B cell (primary cell): ENCODE data around the gene OTULINL. TPM values are rescaled to one million over a fixed set of nuclear protein-coding genes. Genes with fewer than 3 reads are reported as not detected.

Experiments
- ATAC-seq: fragments of 200-7000 bp; cut with Tn5 transposase; one replicate; pipeline ENCODE4 v1.10.0; 2021; ENCODE audit warnings: low read depth, mild to moderate bottlenecking, moderate number of reproducible peaks, moderate library complexity
- CTCF ChIA-PET: fragments of 350-600 bp; sonication (Branson Sonifier 250); formaldehyde crosslinking; loops from one replicate; lab custom pipeline; 2021; ENCODE audit warnings: antibody characterized with exemption, inconsistent platforms; lab: Charles Lee
- POLR2A ChIA-PET: fragments of 350-600 bp; sonication (Branson Sonifier 250); formaldehyde crosslinking; loops from one replicate; lab custom pipeline; 2021; ENCODE audit warnings: antibody characterized with exemption; lab: Charles Lee
- DNase-seq: peaks from one replicate; pipeline ENCODE4 v3.0.0; 2013
- H2AFZ ChIP-seq: 2 replicates; pipeline ENCODE4 v1.6.1; 2012; ENCODE audit warnings: mild to moderate bottlenecking, low read depth, low read length; ENCODE audit not compliant: insufficient read depth, poor library complexity, severe bottlenecking
- H3K27ac ChIP-seq, 2 donors: 1 replicate in 1 of 2; 2 replicates in 1 of 2; pipeline ENCODE4 v1.5.1; 2012 to 2013; ENCODE audit warnings: low read length in 2 of 2, mild to moderate bottlenecking in 2 of 2, moderate library complexity in 1 of 2
- H3K27me3 ChIP-seq, 4 experiments: fragments of 200-600 bp in 1 of 4; sonication (generic) in 1 of 4; replicated peaks in 1 of 4; 1 replicate in 2 of 4; 2 replicates in 2 of 4; pipeline versions ENCODE4 v1.6.1 to v1.7.0; 2013 to 2016; ENCODE audit warnings: low read length in 3 of 4, mild to moderate bottlenecking in 2 of 4, mixed read lengths in 1 of 4, moderate library complexity in 1 of 4; ENCODE audit not compliant: insufficient read depth in 4 of 4, control insufficient read depth in 3 of 4; ENCODE audit errors: control extremely low read depth in 1 of 4
- H3K36me3 ChIP-seq, 2 experiments: replicated peaks in 1 of 2; 1 replicate in 1 of 2; 2 replicates in 1 of 2; pipeline versions ENCODE4 v1.6.1 to v1.7.1; 2013; ENCODE audit warnings: low read length in 1 of 2; ENCODE audit not compliant: insufficient read depth in 2 of 2, control insufficient read depth in 1 of 2; ENCODE audit errors: control extremely low read depth in 1 of 2, extremely low read depth in 1 of 2
- H3K4me1 ChIP-seq, 2 donors: fragments of 200-600 bp in 1 of 2; sonication (generic) in 1 of 2; 1 replicate in 1 of 2; 2 replicates in 1 of 2; pipeline versions ENCODE4 v1.5.1 to v1.6.1; 2013 to 2017; ENCODE audit warnings: low read length in 2 of 2; ENCODE audit not compliant: control insufficient read depth in 2 of 2, insufficient read depth in 2 of 2
- H3K4me2 ChIP-seq: replicated peaks from 2 replicates; pipeline ENCODE3; 2012; ENCODE audit warnings: mild to moderate bottlenecking, low read depth, low read length; ENCODE audit not compliant: poor library complexity, severe bottlenecking
- H3K4me3 ChIP-seq, 5 experiments: fragments of 200-600 bp in 1 of 5; sonication (generic) in 1 of 5; 1 replicate in 3 of 5; 2 replicates in 2 of 5; pipeline versions ENCODE4 v1.5.1 to v1.7.0; 2011 to 2016; ENCODE audit warnings: low read length in 4 of 5, mild to moderate bottlenecking in 4 of 5, low read depth in 2 of 5, control low read depth in 1 of 5, moderate library complexity in 1 of 5; ENCODE audit not compliant: insufficient read depth in 1 of 5; ENCODE audit errors: control extremely low read depth in 1 of 5, extremely low read depth in 1 of 5
- H3K79me2 ChIP-seq: fragments of 200-600 bp; sonication (generic); one replicate; pipeline ENCODE4 v1.6.0; 2016; ENCODE audit warnings: low read length; ENCODE audit not compliant: control insufficient read depth, insufficient read depth
- H3K9ac ChIP-seq: fragments of 200-600 bp; sonication (generic); 2 replicates; pipeline ENCODE4 v1.6.1; 2017; ENCODE audit warnings: mild to moderate bottlenecking, low read length, moderate library complexity
- H3K9me3 ChIP-seq, 3 donors: one replicate each; pipeline versions ENCODE4 v1.6.1 to v1.7.1; 2013; ENCODE audit warnings: low read length in 2 of 3; ENCODE audit not compliant: control insufficient read depth in 2 of 3, insufficient read depth in 1 of 3; ENCODE audit errors: control extremely low read depth in 1 of 3
- H4K20me1 ChIP-seq: 2 replicates; pipeline ENCODE4 v1.6.0; 2012; ENCODE audit warnings: mild to moderate bottlenecking, low read length; ENCODE audit not compliant: insufficient read depth, control insufficient read depth, poor library complexity, severe bottlenecking
- H3K27ac Mint-ChIP-seq: one replicate; pipeline ENCODE4 v1.8.0; 2021; ENCODE audit warnings: mixed read lengths
- H3K27me3 Mint-ChIP-seq: one replicate; pipeline ENCODE4 v1.8.0; 2021; ENCODE audit warnings: mixed read lengths
- H3K4me1 Mint-ChIP-seq: one replicate; pipeline ENCODE4 v1.8.0; 2021; ENCODE audit warnings: mixed read lengths
- H3K4me3 Mint-ChIP-seq: one replicate; pipeline ENCODE4 v1.8.0; 2021; ENCODE audit warnings: mixed read lengths
- H3K9me3 Mint-ChIP-seq: one replicate; pipeline ENCODE4 v1.8.0; 2022; ENCODE audit warnings: mixed read lengths; ENCODE audit not compliant: insufficient read depth
- CTCF ChIP-seq: fragments of 200-600 bp; IDR thresholded peaks from one replicate; pipeline ENCODE4 v1.8.0; 2022; ENCODE audit warnings: antibody characterized with exemption, mild to moderate bottlenecking
- EZH2 ChIP-seq: IDR thresholded peaks from 2 replicates; pipeline ENCODE4 v1.6.1; 2012; ENCODE audit warnings: borderline replicate concordance, low read depth, mild to moderate bottlenecking, moderate library complexity, low read length; ENCODE audit not compliant: insufficient read depth, poor library complexity, severe bottlenecking
- WGBS: methylation state at CpG from one replicate; pipeline ENCODE4 v1.1.5; 2013; ENCODE audit warnings: missing lambda C conversion rate; ENCODE audit not compliant: insufficient coverage; 5-methylcytosine and 5-hydroxymethylcytosine counted together
- intact Hi-C: fragments of 100-400 bp; cut with micrococcal nuclease; formaldehyde crosslinking; loops from one replicate; pipeline ENCODE4 v1.10.0; 2022
- polyA plus RNA-seq: library from polyadenylated mRNA; depleted of rRNA; stranded (reverse); fragments of >200 nt; gene quantifications from 2 replicates; pipeline ENCODE4 v1.2.3, GENCODE V29; 2012
- total RNA-seq, 2 donors: library from RNA; stranded (reverse); fragments of 120-200 nt in 1 of 2; gene quantifications; 1 replicate in 1 of 2; 2 replicates in 1 of 2; pipeline versions ENCODE4 v1.2.3 to v1.2.4, GENCODE V29; 2013 to 2022

OTULINL gene
- total and polyA plus RNA-seq, 2 donors (not counting 1 experiment from before 2014, with no cell fraction given), result 0.33 to 0.81 TPM

- POLR2A ChIA-PET, result no interaction called here
- Histone ChIP-seq H3K36me3 (no peaks in the 10 kb centered on the region), H3K4me3 (no peak overlapping the region), H2AFZ (no peak overlapping the region), H3K9ac (no peak overlapping the region), H3K9me3 (no peaks in the 10 kb centered on the region), H4K20me1 (no peaks in the 10 kb centered on the region), H3K27me3 (no peaks in the 10 kb centered on the region), H3K4me1 (peaks cover 26 to 28% of the 10 kb centered on the region in 2 donors), H3K27ac (no peak overlapping the region), H3K79me2 (no peaks in the 10 kb centered on the region), H3K4me2 (no peak overlapping the region)
- H3K9me3 Mint-ChIP-seq, result no peaks in the 10 kb centered on the region
- no CpG with 5 or more reads among the region's 1 CpG for WGBS
- TF ChIP-seq EZH2 (no peak), CTCF (no peak)
- no peak for ATAC-seq
- CTCF ChIA-PET, result no interaction called here
- peaks cover 30% of the 10 kb centered on the region for H3K4me1 Mint-ChIP-seq
- intact Hi-C loops, result no loop called here
- H3K27ac Mint-ChIP-seq, result no peak overlapping the region
- no peak overlapping the region for H3K4me3 Mint-ChIP-seq
- no peak for DNase-seq
- no peaks in the 10 kb centered on the region for H3K27me3 Mint-ChIP-seq
Observed at GRCh38 chr5:14597080-14597479, 15.5 kb downstream of the OTULINL start.

DNA sequence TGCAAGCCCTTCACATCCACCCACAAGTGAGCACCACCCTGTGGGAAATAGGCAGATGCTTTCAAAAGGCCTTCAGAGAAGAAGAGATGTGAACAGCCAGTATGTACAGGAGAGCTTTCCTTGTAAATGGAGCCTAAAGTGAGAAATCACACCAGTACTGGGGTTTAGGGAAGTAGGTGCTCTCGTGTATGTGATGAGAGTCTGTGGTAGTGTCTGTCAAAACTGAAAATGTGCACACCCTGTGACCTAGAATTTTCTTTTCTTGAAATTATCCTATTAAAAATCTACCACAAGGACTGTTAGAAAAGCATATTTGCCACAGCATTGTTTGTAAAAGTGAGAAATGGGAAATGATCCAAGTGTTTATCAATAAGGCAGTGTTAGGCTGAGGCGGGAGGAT, 16.6 kb downstream of the OTULINL start:
- Mint-ChIP-seq H3K9me3 (no peaks in the 10 kb centered on the region), H3K27me3 (peaks cover 4% of the 10 kb centered on the region), H3K27ac (no peak overlapping the region), H3K4me1 (peaks cover 27% of the 10 kb centered on the region), H3K4me3 (no peak overlapping the region)
- H4K20me1 ChIP-seq, result no peaks in the 10 kb centered on the region
- intact Hi-C loops, result no loop called here
- 100% methylated on average over 1 of the region's 2 CpGs for WGBS
- no peak for ATAC-seq
- H3K27me3 ChIP-seq, result no peaks in the 10 kb centered on the region
- no peak overlapping the region for H3K4me3 ChIP-seq
- no peak overlapping the region for H3K4me2 ChIP-seq
- no peak for TF ChIP-seq CTCF
- no peak for TF ChIP-seq EZH2
- H3K36me3 ChIP-seq, result no peaks in the 10 kb centered on the region
- no peak overlapping the region for H2AFZ ChIP-seq
- H3K79me2 ChIP-seq, result no peaks in the 10 kb centered on the region
- CTCF ChIA-PET, result no interaction called here
- no peak overlapping the region for H3K9ac ChIP-seq
- no peak overlapping the region for H3K27ac ChIP-seq
- POLR2A ChIA-PET, result no interaction called here
- DNase-seq, result no peak
- peaks cover 26 to 28% of the 10 kb centered on the region in 2 donors for H3K4me1 ChIP-seq
- H3K9me3 ChIP-seq, result no peaks in the 10 kb centered on the region
